A673 (cell line): ENCODE data around the gene ARMS2. TPM values are rescaled to one million over a fixed set of nuclear protein-coding genes. Genes with fewer than 3 reads are reported as not detected.

Experiments
- BruUV-seq: library from RNA; stranded (reverse); fragments of 400-500 nt; replicated peaks from 2 replicates; lab custom pipeline; 2021; lab: Mats Ljungman, UMichigan
- CTCF ChIA-PET: fragments of 300-600 bp; sonication (Branson Sonifier 250); formaldehyde crosslinking; loops from one replicate; lab custom pipeline; 2022; ENCODE audit warnings: antibody characterized with exemption; lab: Charles Lee
- POLR2A ChIA-PET: fragments of 300-600 bp; sonication (Branson Sonifier 250); formaldehyde crosslinking; loops from one replicate; lab custom pipeline; 2022; ENCODE audit warnings: antibody characterized with exemption; ENCODE audit not compliant: low non-redundant PET; lab: Charles Lee
- DNase-seq: peaks from one replicate; pipeline ENCODE4 v3.0.0-alpha.2; 2015; ENCODE audit warnings: low spot score
- H3K27ac ChIP-seq: fragments of 200-600 bp; sonication (generic); 2 replicates; pipeline ENCODE4 v1.5.1; 2016; ENCODE audit warnings: mixed run types, low read depth, mild to moderate bottlenecking, mixed read lengths, antibody characterized with exemption, low read length; ENCODE audit not compliant: poor library complexity, severe bottlenecking
- H3K27me3 ChIP-seq: fragments of 200-600 bp; sonication (generic); replicated peaks from 2 replicates; pipeline ENCODE4 v1.6.1; 2017; ENCODE audit warnings: mixed run types, low read depth, mild to moderate bottlenecking, mixed read lengths, antibody characterized with exemption, low read length; ENCODE audit not compliant: insufficient read depth, poor library complexity
- H3K36me3 ChIP-seq: fragments of 200-600 bp; sonication (generic); 2 replicates; pipeline ENCODE4 v1.6.1; 2016; ENCODE audit warnings: mixed run types, mild to moderate bottlenecking, mixed read lengths, antibody characterized with exemption, low read length; ENCODE audit not compliant: insufficient read depth, poor library complexity, severe bottlenecking
- H3K4me1 ChIP-seq: fragments of 200-600 bp; sonication (generic); 2 replicates; pipeline ENCODE4 v1.6.1; 2017; ENCODE audit warnings: mixed run types, mild to moderate bottlenecking, mixed read lengths, antibody characterized with exemption, low read length; ENCODE audit not compliant: insufficient read depth, poor library complexity, severe bottlenecking
- H3K4me3 ChIP-seq: fragments of 200-600 bp; sonication (generic); 2 replicates; pipeline ENCODE4 v1.5.1; 2016; ENCODE audit warnings: low read depth, mixed run types, mild to moderate bottlenecking, mixed read lengths, low read length; ENCODE audit not compliant: poor library complexity, severe bottlenecking
- H3K9me3 ChIP-seq: fragments of 200-600 bp; sonication (generic); 2 replicates; pipeline ENCODE4 v1.6.1; 2016; ENCODE audit warnings: mixed run types, low read depth, mild to moderate bottlenecking, mixed read lengths, antibody characterized with exemption, low read length; ENCODE audit not compliant: poor library complexity, severe bottlenecking
- EZH2 ChIP-seq: fragments of 200-600 bp; sonication (generic); IDR thresholded peaks from 2 replicates; pipeline ENCODE4 v1.6.1; 2017; ENCODE audit warnings: borderline replicate concordance, low read depth, mild to moderate bottlenecking, mixed read lengths, antibody characterized with exemption, low read length; ENCODE audit not compliant: poor library complexity, severe bottlenecking
- intact Hi-C: fragments of 100-400 bp; cut with micrococcal nuclease; formaldehyde crosslinking; loops from one replicate; pipeline ENCODE4 v1.10.0; 2022; ENCODE audit not compliant: unreplicated experiment
- total RNA-seq: library from RNA; stranded (reverse); gene quantifications from 2 replicates; pipeline ENCODE4 v1.2.3, GENCODE V29; 2021
- TF ChIP-seq, protein P1 (sequence below): fragments of 300-800, 200-600 bp; sonication (generic); conservative IDR thresholded peaks from 2 replicates; pipeline ENCODE4 v1.5.1; 2017; ENCODE audit warnings: low read depth, mild to moderate bottlenecking, antibody characterized with exemption, low read length, moderate library complexity, mixed read lengths

ARMS2 gene
- total RNA-seq, 1 experiment from 2014 or later = not detected

DNA sequence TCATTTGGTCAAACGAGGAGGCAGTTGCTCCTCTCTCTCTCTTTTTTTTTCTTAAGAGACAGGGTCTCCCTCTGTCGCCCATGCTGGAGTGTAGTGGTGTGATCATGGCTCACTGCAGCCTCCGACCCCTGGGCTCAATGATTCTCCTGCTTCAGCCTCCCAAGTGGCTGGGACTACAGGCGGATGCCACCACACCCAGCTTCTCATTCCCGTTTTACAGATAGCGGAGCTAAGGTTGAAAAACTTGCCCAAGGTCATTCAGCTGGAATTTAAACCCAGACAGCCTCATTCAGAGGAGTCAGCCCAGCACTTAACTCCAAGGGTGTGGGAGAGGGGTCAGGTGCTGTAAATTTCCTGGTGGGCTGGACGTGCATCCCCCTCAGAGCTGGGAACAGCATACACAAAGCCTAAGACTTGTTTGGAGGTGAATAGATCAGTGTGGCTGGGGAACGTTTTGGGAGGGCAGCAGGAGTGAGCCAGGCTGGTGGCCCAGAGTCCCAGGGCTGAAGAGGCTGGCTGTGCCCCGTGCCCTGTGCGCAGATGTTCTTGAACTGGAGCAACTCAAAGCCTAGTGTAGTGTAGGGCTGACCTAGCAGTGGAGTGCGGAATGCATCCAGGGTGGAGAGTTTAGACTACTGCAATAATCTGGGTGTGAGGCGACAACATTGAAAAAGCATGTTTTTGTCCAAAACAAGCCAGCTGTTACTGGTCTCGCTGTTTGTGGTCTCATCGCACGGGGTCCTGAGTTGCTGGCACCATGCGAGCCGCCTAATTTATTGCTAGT, 9.2 kb downstream of the ARMS2 start:
- H3K36me3 ChIP-seq = no peaks in the 10 kb centered on the region
- DNase-seq = no peak
- H3K9me3 ChIP-seq = no peaks in the 10 kb centered on the region
- POLR2A ChIA-PET = no interaction called here
- no peak overlapping the region for H3K27ac ChIP-seq
- H3K4me1 ChIP-seq = peaks cover 5% of the 10 kb centered on the region
- CTCF ChIA-PET = no interaction called here
- TF ChIP-seq EZH2 = no peak
- TF ChIP-seq, protein P1, sequence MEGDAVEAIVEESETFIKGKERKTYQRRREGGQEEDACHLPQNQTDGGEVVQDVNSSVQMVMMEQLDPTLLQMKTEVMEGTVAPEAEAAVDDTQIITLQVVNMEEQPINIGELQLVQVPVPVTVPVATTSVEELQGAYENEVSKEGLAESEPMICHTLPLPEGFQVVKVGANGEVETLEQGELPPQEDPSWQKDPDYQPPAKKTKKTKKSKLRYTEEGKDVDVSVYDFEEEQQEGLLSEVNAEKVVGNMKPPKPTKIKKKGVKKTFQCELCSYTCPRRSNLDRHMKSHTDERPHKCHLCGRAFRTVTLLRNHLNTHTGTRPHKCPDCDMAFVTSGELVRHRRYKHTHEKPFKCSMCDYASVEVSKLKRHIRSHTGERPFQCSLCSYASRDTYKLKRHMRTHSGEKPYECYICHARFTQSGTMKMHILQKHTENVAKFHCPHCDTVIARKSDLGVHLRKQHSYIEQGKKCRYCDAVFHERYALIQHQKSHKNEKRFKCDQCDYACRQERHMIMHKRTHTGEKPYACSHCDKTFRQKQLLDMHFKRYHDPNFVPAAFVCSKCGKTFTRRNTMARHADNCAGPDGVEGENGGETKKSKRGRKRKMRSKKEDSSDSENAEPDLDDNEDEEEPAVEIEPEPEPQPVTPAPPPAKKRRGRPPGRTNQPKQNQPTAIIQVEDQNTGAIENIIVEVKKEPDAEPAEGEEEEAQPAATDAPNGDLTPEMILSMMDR = no peak
- peaks cover 79% of the 10 kb centered on the region for H3K27me3 ChIP-seq
- H3K4me3 ChIP-seq = no peak overlapping the region
- intact Hi-C loops = no loop called here
- no TSS peak for BruUV-seq

DNA sequence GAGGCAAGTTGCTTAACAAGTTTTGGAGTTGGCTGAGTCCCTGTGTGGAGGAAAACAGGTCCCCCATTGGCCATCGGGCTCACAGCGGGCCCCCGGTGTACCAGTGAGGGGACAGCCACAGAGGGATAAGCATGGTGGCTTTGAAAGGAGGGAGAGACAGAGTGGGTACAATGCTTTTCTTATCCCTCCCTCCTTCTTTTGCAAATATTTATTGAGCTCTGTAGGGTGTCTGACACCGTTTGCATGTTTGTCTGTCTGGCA, 9.7 kb downstream of the ARMS2 start:
- intact Hi-C loops = no loop called here
- POLR2A ChIA-PET = no interaction called here
- CTCF ChIA-PET = no interaction called here
- Histone ChIP-seq H3K27me3 (peaks cover 79% of the 10 kb centered on the region), H3K27ac (no peak overlapping the region), H3K36me3 (no peaks in the 10 kb centered on the region), H3K9me3 (no peaks in the 10 kb centered on the region), H3K4me3 (no peak overlapping the region), H3K4me1 (peaks cover 5% of the 10 kb centered on the region)
- BruUV-seq = no TSS peak
- DNase-seq = no peak
- no peak for TF ChIP-seq EZH2
- TF ChIP-seq, protein P1 = no peak

GRCh38 chr10:122464586-122464985, 10.1 kb downstream of the ARMS2 start:
- no peak overlapping the region for H3K4me3 ChIP-seq
- ChIA-PET POLR2A (no interaction called here), CTCF (no interaction called here)
- peaks cover 5% of the 10 kb centered on the region for H3K4me1 ChIP-seq
- intact Hi-C loops = no loop called here
- no TSS peak for BruUV-seq
- DNase-seq = no peak
- TF ChIP-seq, protein P1 = no peak
- TF ChIP-seq EZH2 = no peak
- no peaks in the 10 kb centered on the region for H3K36me3 ChIP-seq
- peaks cover 76% of the 10 kb centered on the region for H3K27me3 ChIP-seq
- H3K27ac ChIP-seq = no peak overlapping the region
- H3K9me3 ChIP-seq = no peaks in the 10 kb centered on the region
